Measurements from ENCODE around the gene RFNG.

Gene RFNG

DNA sequence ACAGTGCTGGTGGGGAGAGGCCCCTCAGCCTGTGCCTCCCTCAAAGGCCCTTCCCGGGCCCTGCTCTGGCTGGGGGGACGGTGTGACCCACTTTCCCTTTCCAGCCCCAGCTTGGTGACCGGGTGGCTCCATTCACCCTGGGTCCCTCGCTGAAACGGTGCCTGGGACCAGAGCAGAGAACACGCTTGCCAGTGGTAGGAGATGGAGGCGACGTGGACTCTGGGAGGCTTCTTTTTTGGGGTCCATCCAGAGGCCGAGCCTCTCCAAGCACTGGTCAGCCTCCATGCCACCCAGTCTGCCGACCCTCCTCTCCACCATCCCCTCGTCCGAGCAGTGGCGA is 36.7 kb downstream of the RFNG start:
- Histone ChIP-seq H4K20me1 (ENCODE audit: low read depth, low read length) (no peaks in the 10 kb centered on the region), H3K79me2 (ENCODE audit: insufficient read depth, low read length) (no peaks in the 10 kb centered on the region), H3K9ac (ENCODE audit: low read length) (no peak overlapping the region), H3K9me3 (ENCODE audit: insufficient read depth, low read length) (no peaks in the 10 kb centered on the region), H2AFZ (ENCODE audit: low read depth, low read length, severe bottlenecking) (no peak overlapping the region), H3K4me3 (ENCODE audit: insufficient read depth, low read length, poor library complexity, severe bottlenecking) (no peak overlapping the region), H3K27me3 (ENCODE audit: low read length) (no peaks in the 10 kb centered on the region), H3K9me2 (replicated peaks; ENCODE audit: insufficient read depth, low read length) (no peaks in the 10 kb centered on the region), H3K27ac (ENCODE audit: low read depth, low read length) (no peak overlapping the region), H3K36me3 (ENCODE audit: low read length) (no peaks in the 10 kb centered on the region), H3F3A (ENCODE audit: insufficient read depth) (no peaks in the 10 kb centered on the region), H3K4me2 (ENCODE audit: low read depth, low read length, poor library complexity, severe bottlenecking) (no peak overlapping the region)
- TF ChIP-seq EZH2phosphoT487 (conservative IDR thresholded peaks at IDR 0.05; ENCODE audit: low read length): no peak
- TF ChIP-seq, protein P1, sequence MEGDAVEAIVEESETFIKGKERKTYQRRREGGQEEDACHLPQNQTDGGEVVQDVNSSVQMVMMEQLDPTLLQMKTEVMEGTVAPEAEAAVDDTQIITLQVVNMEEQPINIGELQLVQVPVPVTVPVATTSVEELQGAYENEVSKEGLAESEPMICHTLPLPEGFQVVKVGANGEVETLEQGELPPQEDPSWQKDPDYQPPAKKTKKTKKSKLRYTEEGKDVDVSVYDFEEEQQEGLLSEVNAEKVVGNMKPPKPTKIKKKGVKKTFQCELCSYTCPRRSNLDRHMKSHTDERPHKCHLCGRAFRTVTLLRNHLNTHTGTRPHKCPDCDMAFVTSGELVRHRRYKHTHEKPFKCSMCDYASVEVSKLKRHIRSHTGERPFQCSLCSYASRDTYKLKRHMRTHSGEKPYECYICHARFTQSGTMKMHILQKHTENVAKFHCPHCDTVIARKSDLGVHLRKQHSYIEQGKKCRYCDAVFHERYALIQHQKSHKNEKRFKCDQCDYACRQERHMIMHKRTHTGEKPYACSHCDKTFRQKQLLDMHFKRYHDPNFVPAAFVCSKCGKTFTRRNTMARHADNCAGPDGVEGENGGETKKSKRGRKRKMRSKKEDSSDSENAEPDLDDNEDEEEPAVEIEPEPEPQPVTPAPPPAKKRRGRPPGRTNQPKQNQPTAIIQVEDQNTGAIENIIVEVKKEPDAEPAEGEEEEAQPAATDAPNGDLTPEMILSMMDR (IDR thresholded peaks at IDR 0.05; ENCODE audit: insufficient read depth, low read length, poor library complexity, severe bottlenecking): no peak

- Histone ChIP-seq H3K27ac (ENCODE audit: low read depth, low read length) (no peak overlapping the region), H3F3A (ENCODE audit: insufficient read depth) (no peaks in the 10 kb centered on the region), H3K9me3 (ENCODE audit: insufficient read depth, low read length) (no peaks in the 10 kb centered on the region), H3K4me2 (ENCODE audit: low read depth, low read length, poor library complexity, severe bottlenecking) (no peak overlapping the region), H4K20me1 (ENCODE audit: low read depth, low read length) (no peaks in the 10 kb centered on the region), H3K79me2 (ENCODE audit: insufficient read depth, low read length) (no peaks in the 10 kb centered on the region), H3K4me3 (ENCODE audit: insufficient read depth, low read length, poor library complexity, severe bottlenecking) (no peak overlapping the region), H3K9me2 (replicated peaks; ENCODE audit: insufficient read depth, low read length) (no peaks in the 10 kb centered on the region), H3K9ac (ENCODE audit: low read length) (no peak overlapping the region), H2AFZ (ENCODE audit: low read depth, low read length, severe bottlenecking) (no peak overlapping the region), H3K27me3 (ENCODE audit: low read length) (no peaks in the 10 kb centered on the region), H3K36me3 (ENCODE audit: low read length) (no peaks in the 10 kb centered on the region)
- no peak for TF ChIP-seq EZH2phosphoT487 (conservative IDR thresholded peaks at IDR 0.05; ENCODE audit: low read length)
- TF ChIP-seq, protein P1 (IDR thresholded peaks at IDR 0.05; ENCODE audit: insufficient read depth, low read length, poor library complexity, severe bottlenecking): no peak
These were observed 37.2 kb downstream of the RFNG start for GRCh38 chr17:82014432-82014831.

DNA sequence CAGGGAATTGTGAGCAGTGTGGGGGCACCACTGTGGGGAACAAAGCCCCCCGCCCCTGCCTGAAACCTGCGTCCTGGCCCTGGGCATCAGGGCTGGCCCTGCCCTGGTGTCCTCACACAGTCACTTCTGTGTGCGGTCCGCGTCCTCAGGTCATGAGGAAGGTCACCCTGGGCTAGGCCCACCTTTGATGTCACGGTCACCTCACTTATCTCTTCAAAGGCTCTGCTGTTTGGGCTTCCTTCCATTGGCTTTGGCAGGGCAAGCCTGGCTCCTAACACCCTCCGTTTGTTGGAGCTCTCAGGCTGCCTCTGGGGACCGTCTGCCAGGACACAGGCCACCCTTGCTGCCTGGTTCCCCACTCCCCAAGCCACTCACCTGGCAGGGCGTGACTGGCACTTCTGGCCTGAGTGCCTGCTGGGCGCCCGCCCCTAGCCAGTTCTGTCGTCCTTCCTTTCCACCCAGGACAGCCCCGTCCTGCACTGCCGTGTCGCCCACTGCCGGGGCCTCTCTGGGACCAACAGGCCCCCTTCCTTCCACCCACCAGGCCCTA is 37.8 kb downstream of the RFNG start:
- H3K4me2 ChIP-seq (ENCODE audit: low read depth, low read length, poor library complexity, severe bottlenecking): no peak overlapping the region
- no peak overlapping the region for H3K27ac ChIP-seq (ENCODE audit: low read depth, low read length)
- no peaks in the 10 kb centered on the region for H3K9me3 ChIP-seq (ENCODE audit: insufficient read depth, low read length)
- no peaks in the 10 kb centered on the region for H4K20me1 ChIP-seq (ENCODE audit: low read depth, low read length)
- H3K79me2 ChIP-seq (ENCODE audit: insufficient read depth, low read length): no peaks in the 10 kb centered on the region
- no peaks in the 10 kb centered on the region for H3K36me3 ChIP-seq (ENCODE audit: low read length)
- no peaks in the 10 kb centered on the region for H3K9me2 ChIP-seq (replicated peaks; ENCODE audit: insufficient read depth, low read length)
- no peaks in the 10 kb centered on the region for H3F3A ChIP-seq (ENCODE audit: insufficient read depth)
- no peak overlapping the region for H3K9ac ChIP-seq (ENCODE audit: low read length)
- TF ChIP-seq EZH2phosphoT487 (conservative IDR thresholded peaks at IDR 0.05; ENCODE audit: low read length): no peak
- TF ChIP-seq, protein P1 (IDR thresholded peaks at IDR 0.05; ENCODE audit: insufficient read depth, low read length, poor library complexity, severe bottlenecking): no peak
- H3K4me3 ChIP-seq (ENCODE audit: insufficient read depth, low read length, poor library complexity, severe bottlenecking): no peak overlapping the region
- H3K27me3 ChIP-seq (ENCODE audit: low read length): no peaks in the 10 kb centered on the region
- H2AFZ ChIP-seq (ENCODE audit: low read depth, low read length, severe bottlenecking): no peak overlapping the region

Measured in SU-DHL-6 (cell line).